Cerebellar nuclear complex (tissue), 1 donor: ENCODE measurements around the gene BCL2.

Experiments
- DNase-seq, 2 experiments: peaks; one replicate each; lab custom pipeline; 2025; lab: John Stamatoyannopoulos, UW

Gene BCL2

DNA sequence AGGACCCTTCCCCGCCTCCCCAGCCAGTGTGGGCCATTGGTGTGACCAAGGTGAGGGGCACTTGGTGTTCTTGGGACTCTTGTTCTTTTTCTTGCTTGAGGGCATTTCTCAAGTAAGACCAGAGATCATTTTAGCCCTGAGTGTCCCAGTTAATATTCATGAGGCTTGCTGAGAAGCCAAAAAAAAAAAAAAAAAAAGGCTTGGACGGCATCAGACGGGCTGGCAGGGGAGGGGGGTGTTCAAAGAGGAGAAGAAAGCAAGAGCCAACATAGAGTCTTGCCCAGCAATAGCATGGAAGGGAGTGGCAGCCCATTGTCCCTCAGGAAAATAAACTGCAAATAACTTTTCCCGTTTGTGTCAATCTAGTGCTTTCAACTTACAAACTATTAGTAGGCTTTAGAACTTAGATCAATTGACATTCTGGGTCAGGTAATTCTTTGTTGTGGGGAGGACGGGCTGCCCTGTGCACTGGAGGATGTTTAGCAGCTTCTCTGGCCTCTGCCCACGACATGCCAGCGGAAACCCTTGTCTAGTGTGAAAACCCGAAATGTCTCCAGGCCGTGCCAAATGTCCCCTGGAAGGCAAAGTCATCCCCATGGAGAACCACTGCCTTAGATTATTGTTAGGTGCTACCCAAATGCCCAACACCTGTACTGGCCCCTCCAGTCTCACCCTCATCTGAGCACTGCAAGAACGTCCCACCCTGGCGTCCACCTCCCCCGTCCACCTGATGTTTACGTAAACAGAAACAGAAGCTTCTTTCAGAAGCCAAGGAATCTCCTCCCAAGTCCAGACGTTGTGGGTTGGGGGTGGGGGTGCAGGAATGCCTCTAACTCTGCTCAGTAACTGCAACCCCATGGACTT is 163.4 kb downstream of the BCL2 start:
- DNase-seq: no peak

DNA sequence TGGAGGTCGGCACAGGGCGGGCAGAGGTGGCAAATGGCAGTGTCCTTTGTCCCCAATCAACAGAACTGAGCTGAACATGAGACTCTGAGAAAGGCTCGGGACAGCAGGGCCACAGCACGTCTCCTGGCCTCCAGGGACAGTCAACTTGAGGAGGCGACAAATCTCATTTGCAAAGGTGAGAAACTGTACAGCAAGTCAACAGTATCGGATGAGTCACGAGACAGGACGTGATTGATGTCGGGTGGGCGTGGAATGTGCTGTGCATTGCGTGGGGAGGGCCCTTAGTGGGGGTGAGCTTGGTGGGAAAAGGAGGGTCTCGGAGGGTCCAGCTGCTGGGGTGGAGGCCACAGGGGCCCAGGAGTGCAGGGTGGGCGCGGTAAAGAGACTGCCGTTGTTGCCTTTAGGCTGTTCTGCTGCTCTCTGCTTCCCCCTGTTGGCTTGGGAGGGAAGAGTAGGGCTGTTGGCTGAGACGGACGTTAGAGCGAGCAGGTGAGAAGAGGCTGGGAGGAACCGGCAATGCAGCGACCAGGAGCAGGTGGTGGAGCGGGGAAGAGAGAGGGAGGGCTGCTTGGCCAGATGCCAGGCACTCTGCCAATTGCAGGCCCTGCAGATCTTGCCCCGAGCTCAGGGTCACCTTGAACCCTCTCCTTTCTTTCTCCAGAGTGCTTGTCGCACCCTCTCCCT is 164.3 kb downstream of the BCL2 start:
- DNase-seq: no peak

DNA sequence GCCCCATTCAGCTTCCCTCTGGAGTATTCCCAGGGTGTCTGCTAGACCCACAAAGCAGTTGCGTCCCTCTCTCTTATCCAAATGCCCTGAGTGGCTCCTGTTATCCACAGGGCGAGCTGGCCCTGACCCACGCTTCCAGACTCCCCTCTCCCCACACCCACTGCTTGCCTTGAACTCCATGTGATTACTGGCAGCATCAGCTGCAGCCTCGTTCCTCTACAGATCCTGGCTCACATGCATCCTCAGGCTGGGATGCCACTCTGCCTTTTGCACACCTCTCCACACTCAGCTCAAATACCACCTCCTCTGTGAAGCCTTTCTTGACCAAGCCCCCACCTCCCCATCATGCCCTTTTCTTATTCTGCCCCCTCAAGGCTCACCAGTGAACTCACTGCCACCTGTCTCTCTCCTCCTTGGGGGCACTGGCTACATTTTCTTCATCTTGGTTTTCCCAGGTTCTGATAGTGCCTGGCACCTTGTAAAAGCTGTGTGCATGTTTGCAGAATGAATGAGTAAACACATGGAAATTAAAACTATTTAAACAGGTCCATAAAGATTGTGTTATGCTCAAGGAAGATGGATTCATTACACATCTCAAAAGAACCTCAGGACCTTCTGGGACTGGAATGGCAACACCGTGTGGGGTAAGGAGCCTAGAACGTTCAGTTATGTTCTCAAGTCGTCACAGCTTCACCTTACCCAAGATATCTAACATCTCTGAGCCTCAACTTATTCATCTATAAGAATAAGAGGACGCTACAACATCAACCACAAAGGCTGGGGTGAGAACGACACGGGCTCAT is 165.0 kb downstream of the BCL2 start:
- DNase-seq: no peak

DNA sequence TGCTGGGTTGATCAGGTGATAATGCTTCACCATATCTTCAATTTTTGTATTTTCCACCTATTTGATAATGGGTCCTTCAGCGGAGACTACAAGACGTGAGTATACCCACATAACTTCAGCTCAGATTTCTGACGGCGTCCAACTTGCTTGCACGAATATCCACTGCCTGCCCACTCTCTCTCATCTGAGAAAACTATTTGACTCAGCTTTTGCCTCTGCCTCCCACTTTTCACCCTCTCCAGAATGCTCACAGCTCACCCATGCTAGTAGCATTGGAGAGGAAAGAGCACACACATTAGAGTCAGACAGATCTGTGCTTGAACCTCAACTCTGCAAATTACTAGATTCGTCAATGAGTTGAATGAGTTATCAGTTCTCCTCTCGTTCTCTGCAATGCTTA is 166.8 kb downstream of the BCL2 start:
- DNase-seq: no peak

DNA sequence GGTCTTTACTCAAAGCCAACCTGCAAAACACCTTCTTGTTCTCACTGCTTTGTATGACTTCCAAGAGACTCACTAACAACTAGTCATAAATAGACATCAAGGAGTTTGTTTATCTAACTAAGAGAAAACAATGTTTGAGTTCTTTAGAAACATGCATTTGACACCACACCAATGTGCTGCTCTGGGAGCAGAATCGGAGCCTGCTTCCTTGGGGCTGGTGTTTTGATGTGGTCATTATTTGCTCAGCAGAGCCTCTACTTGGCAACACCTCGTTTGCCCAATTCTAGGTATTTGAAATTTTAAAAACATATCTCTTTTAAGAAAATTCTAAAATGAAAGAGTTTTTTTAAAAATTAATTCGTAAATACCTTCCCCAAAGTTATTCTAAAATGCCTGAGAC is 167.5 kb downstream of the BCL2 start:
- no peak for DNase-seq

DNA sequence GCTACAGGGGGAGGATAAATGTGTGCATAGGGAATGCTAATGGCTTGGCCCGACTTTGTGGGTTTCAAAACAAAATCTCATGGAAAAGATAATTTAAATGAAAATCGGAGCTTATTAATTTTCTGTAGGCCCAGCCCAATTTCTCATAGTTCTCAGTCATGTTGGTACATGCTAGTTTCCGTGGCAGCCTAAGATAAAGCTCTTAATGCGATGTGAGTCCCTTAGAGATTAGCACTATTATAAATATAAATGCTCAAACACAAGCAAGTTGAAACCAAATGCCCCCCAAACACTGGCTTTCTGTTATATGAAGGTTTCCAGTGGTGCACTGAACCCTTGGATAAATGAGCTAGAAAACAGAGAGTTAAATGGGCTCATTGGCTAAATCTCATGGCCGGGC is 168.0 kb downstream of the BCL2 start:
- no peak for DNase-seq

DNA sequence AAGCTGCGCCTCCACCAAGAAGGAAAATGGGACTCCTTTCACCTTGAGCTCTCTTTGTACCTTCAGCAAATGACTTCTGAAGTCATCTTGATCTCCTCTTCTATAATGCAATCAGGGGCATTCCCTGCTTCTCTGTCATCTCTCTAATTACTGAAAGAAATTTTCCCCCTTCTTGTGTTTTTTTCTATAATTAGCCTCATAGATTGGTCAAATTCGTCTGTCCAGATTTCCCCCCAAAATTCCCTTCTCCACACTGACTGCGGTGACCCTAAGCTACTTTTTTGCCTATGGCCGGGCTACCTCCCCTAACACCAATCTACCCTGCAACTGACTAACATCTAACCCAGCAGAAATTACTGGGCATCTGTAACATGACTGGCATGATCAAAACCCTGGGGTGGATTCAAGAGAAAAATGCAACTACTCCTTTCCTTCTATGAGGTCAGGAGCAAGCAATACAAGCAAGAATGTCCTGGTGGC is 168.6 kb downstream of the BCL2 start:
- DNase-seq: no peak

DNA sequence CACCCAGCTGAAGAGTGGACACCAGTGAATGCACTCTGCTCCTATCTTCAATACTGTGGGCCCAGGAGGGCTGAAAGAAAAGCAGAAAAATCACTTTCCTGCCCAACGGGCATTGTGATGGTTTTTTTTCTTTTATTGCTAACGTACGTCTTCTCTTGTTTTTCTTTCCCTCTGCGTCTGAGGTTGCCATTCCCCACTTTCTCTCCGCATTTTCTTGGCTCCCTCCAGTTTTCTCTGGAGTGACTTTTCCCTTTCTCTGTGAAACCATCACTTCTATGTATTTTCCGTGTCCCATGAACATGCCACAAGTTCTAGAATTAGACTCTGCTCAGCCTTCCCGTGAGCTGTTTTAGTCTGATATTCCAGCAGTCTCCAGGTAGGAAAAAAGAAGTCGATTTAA is 169.2 kb downstream of the BCL2 start:
- DNase-seq: no peak

DNA sequence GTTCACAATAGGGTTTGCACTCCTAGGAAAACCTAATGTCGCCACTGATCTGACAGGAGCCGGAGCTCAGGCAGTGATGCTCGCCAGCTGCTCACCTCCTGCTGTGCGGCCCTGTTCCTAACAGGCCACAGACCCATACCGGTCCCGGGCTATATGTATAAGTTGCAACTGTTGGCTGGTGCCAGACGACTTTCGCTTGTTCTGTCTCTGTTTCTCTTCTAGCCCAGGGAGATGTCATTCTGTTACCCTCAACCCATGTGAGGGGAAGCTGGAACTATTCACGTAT is 170.3 kb downstream of the BCL2 start:
- no peak for DNase-seq

DNA sequence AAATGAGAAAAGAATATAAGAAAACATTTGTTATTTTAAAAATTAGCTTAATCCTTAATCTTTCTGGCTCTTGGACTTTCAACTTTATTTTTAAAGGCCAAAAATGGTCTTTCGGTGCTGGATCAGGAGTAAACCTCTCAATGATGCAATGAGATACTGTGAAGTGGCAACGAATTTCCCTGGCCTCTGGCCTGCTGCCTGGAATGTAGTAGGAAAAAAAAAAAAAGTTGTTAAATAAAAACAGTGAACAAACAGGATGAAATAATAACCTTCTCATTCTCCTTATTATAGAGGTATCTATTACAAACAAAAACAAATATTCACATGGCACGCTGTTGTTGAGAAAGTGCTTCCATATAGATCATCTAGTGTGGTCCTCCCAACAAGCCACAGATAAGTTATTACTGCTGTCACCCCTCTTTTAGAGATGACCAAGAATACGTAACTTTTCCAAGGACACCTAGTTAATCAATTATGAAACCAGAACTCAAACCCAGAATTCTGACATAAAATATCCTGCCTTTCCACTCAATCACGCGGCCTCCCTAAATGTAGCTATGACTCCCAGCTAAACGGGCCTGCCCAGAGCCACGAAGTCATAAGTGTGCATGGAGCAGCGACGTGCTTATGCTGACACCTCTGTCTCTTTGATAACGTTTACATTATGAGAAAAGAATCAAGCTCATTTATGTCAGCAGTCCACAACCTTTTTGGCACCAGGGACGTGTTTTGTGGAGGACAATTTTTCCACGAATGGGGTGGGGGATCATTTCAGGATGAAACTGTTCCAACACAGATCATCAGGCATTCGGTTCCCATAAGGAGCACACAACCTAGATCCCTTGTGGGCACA is 170.9 kb downstream of the BCL2 start:
- DNase-seq: no peak

DNA sequence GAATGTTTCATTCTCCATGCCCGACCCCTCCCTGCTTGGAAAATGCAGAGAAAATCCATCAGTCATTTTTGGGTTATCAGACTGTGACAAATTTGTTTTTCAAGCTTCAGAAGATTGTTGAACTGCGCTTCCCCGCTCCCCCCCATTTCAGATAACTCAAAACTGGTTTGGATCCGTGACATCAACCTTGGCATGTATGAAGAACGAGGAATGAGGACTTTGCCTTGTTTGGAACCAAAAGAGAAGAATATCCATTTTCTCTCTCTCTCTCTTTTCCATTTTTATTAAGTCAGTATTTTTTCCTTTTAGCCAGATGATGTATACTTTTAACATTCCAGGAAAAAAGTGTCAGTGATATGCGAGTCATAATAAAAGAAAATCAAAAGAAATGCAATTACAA is 171.6 kb downstream of the BCL2 start:
- DNase-seq: no peak

DNA sequence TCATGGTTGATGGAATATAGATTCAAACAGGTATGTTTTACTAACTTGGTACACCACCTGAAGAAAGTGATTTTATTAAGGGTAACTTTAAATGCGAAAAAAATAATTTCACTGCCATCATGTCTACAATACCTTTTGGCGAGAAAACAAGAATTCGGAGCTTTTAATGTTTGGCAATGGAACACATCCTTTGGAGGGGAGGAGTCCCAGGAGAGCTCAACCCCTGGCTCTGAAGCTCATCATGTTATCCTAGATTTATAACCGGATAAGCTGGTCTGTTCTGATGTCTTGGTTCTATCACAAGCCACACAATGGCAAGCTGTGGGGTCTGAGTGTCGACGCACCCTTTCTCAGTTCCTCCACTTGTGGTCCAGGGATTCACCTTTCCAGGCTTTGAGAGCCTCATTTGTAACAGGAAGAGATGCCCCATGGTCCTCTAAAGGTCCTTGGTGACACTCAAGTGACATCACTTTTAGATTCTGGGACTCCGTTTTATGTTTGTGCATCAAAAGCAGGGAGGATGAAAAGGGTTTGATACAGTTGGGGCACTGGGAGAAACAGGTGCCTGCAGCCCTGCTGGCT is 172.7 kb downstream of the BCL2 start:
- DNase-seq: no peak

DNA sequence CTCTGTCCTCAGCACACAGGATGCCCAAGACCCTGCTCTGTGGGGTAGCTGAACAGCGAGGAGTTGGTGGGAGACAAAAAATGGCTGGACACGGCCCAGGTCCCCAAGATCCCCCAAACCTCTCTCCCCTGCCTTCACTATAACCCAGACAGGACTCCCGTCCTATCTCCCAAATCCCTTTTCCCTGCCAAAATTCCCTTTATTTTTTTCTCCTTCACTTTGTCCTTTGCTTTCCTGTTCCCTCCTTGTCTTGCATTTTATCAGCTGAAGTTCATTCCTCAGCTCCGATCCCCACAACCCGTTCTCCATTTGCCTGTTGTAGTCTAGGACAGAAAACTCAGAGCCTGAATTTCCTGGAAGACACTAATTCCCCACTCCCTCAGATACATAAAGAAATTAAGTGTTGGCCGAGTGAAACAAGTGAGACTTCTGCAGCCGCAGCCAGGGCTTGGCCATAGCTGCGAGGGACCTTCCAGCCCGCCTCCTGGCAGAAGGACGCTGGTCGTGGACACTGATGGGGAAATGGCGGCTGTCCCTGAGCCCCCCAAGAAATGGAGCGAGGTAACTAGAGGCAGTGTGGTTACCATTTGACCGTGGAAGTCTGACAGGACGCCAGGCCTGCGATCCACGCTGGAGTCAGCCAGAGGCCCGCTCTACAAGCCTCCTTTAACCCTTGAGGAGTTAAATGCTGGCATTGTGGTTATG is 173.6 kb downstream of the BCL2 start:
- DNase-seq: no peak

DNA sequence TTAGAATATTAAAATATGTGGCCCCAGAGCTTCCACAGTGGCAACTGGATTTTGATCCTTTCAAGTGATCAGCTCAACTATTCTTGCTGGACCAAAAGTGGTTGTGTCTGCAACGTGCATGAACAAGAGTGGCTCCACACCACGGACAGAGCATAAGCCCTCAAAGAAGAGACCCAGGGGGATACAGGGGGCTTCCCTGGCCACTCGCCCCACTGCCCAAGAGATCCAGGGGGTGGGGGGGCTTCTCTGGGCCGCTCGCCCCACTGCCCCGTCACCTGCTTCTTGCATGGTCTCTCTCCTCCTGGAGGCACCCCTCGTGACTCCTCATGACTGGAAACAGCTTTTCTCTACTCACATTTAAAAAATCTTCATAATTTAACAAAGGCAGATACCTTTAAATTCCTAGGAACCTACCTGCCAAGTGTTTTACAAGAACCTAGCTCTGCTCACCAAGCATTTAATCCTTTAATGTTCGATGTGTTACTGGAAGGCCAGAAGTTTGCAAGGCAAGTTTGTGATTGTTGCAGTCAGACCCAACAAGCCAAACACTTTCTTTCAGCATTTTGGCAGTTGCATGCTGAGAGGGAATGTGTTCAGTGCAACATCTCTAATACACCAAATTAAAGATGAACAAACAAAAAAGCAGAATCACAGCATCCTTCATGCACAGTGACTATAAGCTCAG is 174.3 kb downstream of the BCL2 start:
- no peak for DNase-seq

DNA sequence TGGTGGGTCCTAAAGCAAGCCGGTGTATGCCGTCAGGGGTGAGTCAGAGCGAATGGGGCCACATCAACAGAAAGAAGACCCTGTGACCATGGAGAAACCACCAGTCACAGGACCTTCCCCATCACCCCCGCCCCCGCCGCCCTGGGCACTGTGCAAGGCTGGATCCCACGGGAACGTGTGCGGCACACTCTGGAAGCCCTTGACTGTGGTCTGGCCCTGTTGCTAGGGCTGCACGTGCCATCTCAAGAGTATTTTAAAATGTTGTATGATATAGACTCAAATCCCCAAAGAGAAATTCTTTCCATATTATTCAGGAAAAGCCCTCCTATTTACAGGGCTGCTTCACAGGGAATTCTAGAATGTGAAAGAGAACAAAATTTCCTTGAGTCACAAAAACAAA is 174.8 kb downstream of the BCL2 start:
- no peak for DNase-seq

DNA sequence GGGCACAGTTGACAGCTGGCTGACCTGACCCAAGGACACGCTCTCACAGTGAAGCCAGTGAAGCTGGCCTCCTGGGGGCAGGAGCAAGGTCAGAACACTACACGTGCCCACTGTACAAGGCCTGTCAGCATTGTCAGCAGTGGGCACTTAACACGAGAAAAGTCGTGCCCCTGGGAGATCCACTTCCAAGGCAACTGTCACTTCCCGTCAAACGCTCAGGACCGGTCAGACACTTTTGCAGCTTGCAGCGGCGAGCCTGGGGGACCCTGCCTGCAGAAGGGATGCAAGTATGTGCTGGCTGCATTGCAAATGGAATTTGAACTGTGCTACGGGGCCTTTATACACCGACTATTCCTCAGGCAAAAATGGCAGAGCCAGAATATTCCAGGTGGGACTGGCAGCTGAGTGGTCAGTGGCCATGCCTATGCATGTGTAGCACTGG is 176.2 kb downstream of the BCL2 start:
- DNase-seq: no peak

DNA sequence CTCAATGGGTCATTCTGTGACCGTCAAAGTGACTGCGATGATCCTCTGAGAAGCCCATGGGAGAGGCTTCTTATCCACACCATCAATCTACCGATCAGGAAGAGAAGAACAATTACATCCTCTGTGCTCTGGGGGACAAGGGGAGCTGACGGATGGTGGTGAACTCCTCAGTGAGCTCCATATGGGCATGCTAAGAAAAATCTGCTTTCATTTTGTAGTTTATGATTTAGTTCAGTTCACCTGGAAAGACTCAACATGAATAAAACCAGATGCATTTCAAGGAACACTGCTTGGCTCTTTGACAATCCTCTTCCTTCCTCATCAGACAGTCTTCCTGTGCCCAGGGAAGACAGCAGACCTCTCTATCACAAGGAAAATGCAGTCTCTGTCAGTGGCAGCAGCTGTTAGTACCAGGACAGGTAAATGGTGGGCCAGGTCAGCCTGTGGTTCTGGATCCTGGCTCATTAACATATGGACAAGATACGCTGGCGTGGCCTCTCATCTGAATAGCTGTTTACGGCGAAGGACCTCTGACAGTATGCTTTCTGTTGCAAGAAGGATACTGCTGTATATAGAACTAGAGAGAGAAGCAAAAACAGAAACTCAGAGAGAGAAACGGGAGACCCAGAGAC is 176.9 kb downstream of the BCL2 start:
- DNase-seq: no peak

DNA sequence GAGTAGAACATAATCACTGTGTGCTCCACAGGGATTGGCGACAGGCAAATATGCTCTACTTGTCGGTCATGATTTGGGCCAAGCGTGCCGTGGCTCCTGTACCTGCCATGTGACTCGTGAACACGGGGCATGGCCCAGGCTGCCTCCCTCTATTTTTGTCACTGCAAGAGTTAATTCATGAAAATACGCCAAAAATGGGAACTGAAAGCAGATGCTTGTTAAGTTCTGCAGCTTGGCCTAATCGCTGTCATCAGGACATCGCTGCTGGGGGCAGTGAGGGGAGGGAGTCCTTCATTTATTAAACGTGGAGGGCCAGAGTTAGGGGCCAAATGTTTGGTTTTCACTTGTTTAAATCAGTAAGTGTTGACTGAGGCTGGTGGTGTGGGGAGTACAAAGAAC is 177.8 kb downstream of the BCL2 start:
- DNase-seq: no peak

DNA sequence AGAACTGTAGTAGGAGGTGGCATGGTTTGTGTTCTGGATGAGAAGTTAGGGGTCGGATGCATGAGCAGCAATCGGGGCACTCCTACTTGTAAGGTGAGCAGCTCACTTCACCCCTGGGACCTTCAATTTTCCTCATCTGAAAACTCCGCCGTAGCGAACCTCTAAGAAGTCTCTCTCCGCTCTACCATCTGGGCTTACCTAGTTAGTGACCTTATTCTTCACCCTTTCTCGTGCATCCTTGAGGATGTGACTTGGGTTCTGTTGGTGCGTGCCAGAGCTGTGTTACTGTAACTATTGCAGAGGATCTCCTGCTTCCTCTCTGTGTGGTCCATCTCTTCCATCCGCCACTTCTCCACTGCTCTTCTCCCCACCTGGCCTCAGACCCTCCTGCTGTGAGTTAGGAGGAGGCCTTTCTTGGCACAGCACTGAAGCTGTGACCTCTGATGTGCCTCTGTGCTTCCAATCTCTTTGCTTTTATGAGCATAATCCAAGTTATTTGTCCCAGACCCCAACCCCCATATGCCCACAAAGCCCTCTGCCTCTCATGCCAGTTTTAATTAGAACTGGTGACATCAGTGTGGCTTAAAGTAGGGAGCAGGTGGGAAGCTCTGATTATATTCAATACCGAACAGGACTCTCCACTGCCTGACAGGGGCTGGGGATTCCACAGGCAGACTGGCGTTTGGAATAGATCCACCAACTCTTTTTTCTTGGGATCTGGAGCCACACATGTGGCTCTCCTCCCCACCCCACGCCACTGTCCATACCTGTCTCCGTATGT is 178.4 kb downstream of the BCL2 start:
- no peak for DNase-seq
